GM19238 (cell line): ENCODE data around the gene RNF121.

ENCODE experiments used
- DNase-seq: peaks from one replicate; pipeline ENCODE4 v3.0.0; 2011; ENCODE audit warnings: low spot score; ENCODE audit not compliant: insufficient read length

Gene RNF121

GRCh38 chr11:71934213-71934612 lies 5.4 kb downstream of the RNF121 start:
- no peak for DNase-seq

GRCh38 chr11:71935338-71935925 lies 6.6 kb downstream of the RNF121 start:
- DNase-seq: no peak

- DNase-seq: no peak
Observed at GRCh38 chr11:71936825-71937224, 8.0 kb downstream of the RNF121 start.

- DNase-seq: no peak
Observed at GRCh38 chr11:71937826-71938225, 9.0 kb downstream of the RNF121 start.

GRCh38 chr11:71940561-71941219 lies 11.8 kb downstream of the RNF121 start:
- no peak for DNase-seq

- DNase-seq: no peak
Observed at GRCh38 chr11:71946144-71946571, 17.3 kb downstream of the RNF121 start.

- DNase-seq: no peak
Observed at GRCh38 chr11:71947498-71947897, 18.7 kb downstream of the RNF121 start.

- no peak for DNase-seq
Observed at GRCh38 chr11:71948314-71949027, 19.6 kb downstream of the RNF121 start.

- no peak for DNase-seq
Observed at GRCh38 chr11:71949034-71949433, 20.2 kb downstream of the RNF121 start.

- no peak for DNase-seq
Observed at GRCh38 chr11:71951741-71952310, 23.0 kb downstream of the RNF121 start.

GRCh38 chr11:71955898-71956456 lies 27.1 kb downstream of the RNF121 start:
- DNase-seq: no peak

GRCh38 chr11:71962428-71963038 lies 33.7 kb downstream of the RNF121 start:
- peak; percentile 17 for DNase-seq

- no peak for DNase-seq
Observed at GRCh38 chr11:71963468-71963867, 34.6 kb downstream of the RNF121 start.

- no peak for DNase-seq
Observed at GRCh38 chr11:71964641-71965040, 35.8 kb downstream of the RNF121 start.

- no peak for DNase-seq
Observed at GRCh38 chr11:71971680-71972079, 42.8 kb downstream of the RNF121 start.

GRCh38 chr11:71976551-71976950 lies 47.7 kb downstream of the RNF121 start:
- DNase-seq: no peak

- no peak for DNase-seq
Observed at GRCh38 chr11:71977090-71977489, 48.2 kb downstream of the RNF121 start.

GRCh38 chr11:71977743-71978418 lies 49.0 kb downstream of the RNF121 start:
- DNase-seq: no peak

GRCh38 chr11:71979094-71979493 lies 50.2 kb downstream of the RNF121 start:
- DNase-seq: no peak

- no peak for DNase-seq
Observed at GRCh38 chr11:71979602-71980001, 50.8 kb downstream of the RNF121 start.

GRCh38 chr11:71986131-71986530 lies 57.3 kb downstream of the RNF121 start:
- no peak for DNase-seq
